GM19328 (cell line): ENCODE data around the gene LYSMD4.

ENCODE experiments used
- ATAC-seq: cut with Tn5 transposase; IDR thresholded peaks from one replicate; pipeline ENCODE4 v1.9.1; 2021; ENCODE audit warnings: mild to moderate bottlenecking, moderate library complexity; ENCODE audit not compliant: unreplicated experiment

Gene LYSMD4

DNA sequence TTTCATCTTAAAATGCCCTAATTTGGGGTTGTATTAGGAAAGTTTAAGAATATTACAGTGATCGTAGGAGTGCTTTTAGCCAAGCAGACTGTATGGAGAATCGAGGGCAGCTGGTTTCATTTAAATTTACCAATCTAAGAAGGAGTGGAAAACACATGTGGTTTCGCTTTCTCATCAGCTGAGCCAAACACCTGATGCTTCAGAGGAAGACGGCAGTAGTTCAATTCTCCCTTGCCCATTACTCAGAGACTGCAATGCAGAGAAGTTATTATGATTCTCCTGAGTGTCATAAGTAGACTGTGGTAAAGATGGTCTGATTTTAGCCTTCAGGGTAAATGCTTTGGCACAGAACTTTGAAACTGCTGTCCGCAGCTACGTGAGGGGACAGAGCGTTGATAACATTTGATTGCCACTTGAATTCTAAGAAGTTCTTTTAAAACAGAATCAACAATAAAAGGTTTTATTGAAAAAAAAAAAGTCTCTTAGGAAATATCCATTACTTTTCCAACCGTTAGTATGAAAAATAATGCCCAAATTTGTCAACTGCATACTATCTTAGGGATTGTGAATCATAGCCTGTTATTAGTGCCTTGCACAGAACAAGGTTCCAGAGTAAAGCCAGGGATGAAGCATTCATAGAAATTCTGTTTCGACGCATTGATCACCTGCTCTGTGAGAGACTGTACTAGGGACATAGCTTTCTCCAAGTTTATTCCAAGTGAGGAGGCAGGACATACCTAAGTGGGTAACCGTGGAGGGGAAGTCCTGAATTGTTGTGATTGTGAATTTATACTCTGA, 25.6 kb downstream of the LYSMD4 start:
- ATAC-seq, result no peak

DNA sequence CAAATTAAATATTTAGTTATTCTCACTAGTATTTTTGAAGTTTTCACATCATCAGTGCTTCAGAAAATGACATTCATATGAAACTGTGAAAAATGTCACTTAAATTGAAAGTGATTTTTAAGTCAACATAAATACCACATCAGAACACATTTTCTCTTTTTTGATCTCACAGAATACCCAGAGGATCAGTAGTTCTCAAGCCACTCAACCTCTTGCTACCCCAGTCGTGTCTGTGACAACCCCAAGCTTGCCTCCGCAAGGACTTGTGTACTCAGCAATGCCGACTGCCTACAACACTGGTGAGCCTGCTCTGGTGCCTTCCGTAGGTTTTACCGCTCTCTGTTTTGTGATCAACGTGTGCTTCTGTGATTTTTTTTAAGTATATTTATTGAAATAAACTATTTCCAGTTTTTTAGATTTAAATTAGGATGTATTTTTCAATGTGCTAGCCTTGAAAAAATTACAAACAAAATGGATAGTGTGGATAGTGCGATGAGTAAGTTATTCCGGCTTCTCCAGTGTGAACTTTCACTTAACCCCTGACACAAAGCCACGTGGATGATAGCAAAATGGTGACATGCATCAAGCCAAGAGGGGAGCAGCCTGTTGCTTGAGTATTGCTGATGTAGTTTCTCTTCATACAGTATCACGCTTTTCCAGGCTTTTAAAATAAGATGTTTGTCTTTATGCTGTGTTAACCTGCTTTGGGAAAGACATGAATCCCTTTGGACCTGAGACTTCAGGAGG, 26.5 kb downstream of the LYSMD4 start:
- ATAC-seq, result no peak

- peak; percentile 69 for ATAC-seq
Measured at GRCh38 chr15:99704444-99704838, 28.8 kb downstream of the LYSMD4 start.

DNA sequence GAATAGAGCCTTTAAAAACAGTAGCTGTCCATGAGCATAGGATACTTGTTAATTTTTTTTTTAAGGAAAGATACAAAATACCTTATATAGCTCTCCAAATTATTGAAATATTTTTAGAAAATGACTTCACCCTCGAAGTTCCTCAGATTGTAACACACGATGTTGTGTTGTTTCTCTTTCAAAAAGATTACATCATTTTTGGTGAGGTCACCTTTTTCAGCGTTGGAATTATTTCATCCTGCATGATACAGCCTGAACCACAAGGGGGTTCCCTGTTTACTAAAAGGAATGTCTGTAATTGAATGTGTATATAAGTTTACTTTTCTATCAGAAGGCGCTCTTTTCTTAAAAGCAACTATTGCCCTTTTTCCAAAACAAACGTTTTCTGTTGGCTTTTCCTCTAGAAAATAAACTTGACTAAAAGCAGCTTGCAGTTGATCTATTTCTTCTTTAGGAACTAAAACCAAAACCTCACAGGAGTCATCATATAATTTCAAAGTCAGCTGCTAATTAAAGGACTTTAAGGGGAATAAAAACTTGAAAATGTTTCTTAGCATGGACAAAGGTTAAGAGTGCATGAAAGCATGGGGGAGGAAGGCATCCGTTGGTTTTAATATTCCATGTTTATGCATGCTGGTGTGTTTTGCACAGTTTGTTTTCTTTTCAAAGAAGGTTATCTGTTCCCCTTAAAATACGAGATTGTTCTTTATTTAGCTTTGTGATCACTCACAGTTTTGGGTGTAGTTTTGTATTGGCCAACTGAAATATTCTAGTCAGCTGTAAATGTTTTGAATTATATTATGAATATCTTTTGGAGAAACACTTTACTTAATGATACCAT, 29.4 kb downstream of the LYSMD4 start:
- peak; percentile 24 for ATAC-seq

- no peak for ATAC-seq
Measured at GRCh38 chr15:99702895-99703602, 30.2 kb downstream of the LYSMD4 start.

DNA sequence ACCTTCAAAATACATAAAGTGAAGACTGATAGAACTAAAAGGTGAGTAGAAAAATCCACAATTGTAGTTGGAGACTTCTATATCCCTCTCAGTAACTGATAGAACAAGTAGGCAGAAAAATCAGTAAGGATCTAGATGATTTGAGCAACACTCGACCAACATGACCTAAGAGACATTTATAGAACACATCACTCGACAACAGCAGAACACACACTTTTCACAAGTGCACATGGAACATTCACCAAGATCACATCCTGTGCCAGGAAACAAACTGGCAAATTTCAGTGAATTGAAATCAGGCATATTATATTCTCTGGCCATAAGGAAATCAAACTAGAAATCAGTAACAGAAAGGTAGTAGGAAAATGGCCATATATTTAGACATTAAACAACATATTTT, 37.1 kb downstream of the LYSMD4 start:
- no peak for ATAC-seq

DNA sequence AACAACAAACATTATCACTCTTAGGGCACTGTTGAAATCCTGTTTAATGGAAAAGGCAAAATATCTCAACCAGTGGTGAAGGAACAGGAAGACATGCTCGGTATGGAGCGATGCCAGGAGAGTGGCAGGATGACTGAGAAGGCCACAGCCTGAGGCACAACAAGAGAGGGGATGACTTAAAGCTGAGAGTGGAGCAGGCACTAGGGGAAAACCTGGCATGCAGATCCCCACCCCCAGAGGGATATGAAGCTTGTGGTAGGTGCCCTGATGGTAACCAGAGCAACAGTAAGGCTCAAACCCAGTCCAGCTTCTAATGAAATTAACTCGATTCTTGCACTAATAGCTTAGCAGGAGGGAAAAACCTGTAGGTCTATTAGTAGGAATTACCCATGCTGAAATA, 40.4 kb downstream of the LYSMD4 start:
- no peak for ATAC-seq

GRCh38 chr15:99686290-99686689, 46.9 kb downstream of the LYSMD4 start:
- no peak for ATAC-seq

GRCh38 chr15:99683000-99683670, 50.1 kb downstream of the LYSMD4 start:
- no peak for ATAC-seq

GRCh38 chr15:99682455-99682854, 50.8 kb downstream of the LYSMD4 start:
- no peak for ATAC-seq

- ATAC-seq, result no peak
Measured at GRCh38 chr15:99681990-99682389, 51.2 kb downstream of the LYSMD4 start.

DNA sequence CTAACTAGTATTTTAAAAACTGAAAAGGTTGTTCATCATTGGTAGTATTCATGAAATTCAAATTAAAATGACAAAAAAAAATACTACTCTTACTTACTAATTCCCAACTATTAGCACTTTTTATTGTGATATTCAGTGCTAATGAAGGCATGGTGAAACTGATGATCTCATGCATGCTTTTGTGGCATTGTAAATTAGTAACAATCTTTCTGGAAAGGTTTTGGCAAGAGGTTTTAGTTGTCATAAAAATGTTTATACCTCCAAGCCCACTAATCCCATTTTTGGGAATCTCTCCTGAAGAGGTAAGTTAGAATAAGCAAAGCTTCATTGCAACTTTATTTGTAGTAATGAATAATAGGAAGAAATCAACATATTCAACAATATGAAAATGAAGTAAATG, 53.0 kb downstream of the LYSMD4 start:
- no peak for ATAC-seq

- no peak for ATAC-seq
Measured at GRCh38 chr15:99677540-99678134, 55.6 kb downstream of the LYSMD4 start.
